Smooth muscle cell of trachea (primary cell): ENCODE data around the gene KLF6. TPM values are rescaled to one million over a fixed set of nuclear protein-coding genes. Genes with fewer than 3 reads are reported as not detected.

Source experiments
- total RNA-seq: library from RNA; depleted of rRNA; stranded (reverse); fragments of >200 nt; gene quantifications from 2 replicates; pipeline ENCODE4 v1.2.1, GENCODE V29; 2014

The KLF6 gene
- 45.0 and 74.2 TPM in 2 replicates for total RNA-seq

GRCh38 chr10:3784510-3785250 is at the start of gene KLF6:
TSS of gene KLF6 (minus strand) at chr10:3785209. CDS start at chr10:3785014, 195 bp downstream.

